Thoracic aorta (tissue), 2 donors: ENCODE data around the gene NCOA5. TPM values are rescaled to one million over a fixed set of nuclear protein-coding genes. Genes with fewer than 3 reads are reported as not detected.

Experiments
- ATAC-seq: fragments of 150-250 bp; one replicate; pipeline ENCODE4 v1.8.0; 2017; ENCODE audit warnings: low read depth; ENCODE audit not compliant: insufficient number of reproducible peaks, low FRiP score
- DNase-seq: peaks from one replicate; pipeline ENCODE4 v3.0.0-alpha.2; 2020; ENCODE audit warnings: low spot score
- H3K27ac ChIP-seq, 2 donors: fragments of 200-600 bp; sonication (generic); 1 replicate in 1 of 2; 2 replicates in 1 of 2; pipeline ENCODE4 v1.5.1; 2016; ENCODE audit warnings: mild to moderate bottlenecking in 2 of 2, moderate library complexity in 2 of 2
- H3K27me3 ChIP-seq: fragments of 200-600 bp; sonication (generic); replicated peaks from 2 replicates; pipeline ENCODE4 v1.6.0; 2016; ENCODE audit warnings: mild to moderate bottlenecking; ENCODE audit not compliant: insufficient read depth
- H3K36me3 ChIP-seq: fragments of 200-600 bp; sonication (generic); one replicate; pipeline ENCODE4 v1.5.1; 2016
- H3K4me1 ChIP-seq, 2 donors: fragments of 200-600 bp; sonication (generic); 1 replicate in 1 of 2; 2 replicates in 1 of 2; pipeline versions ENCODE4 v1.5.1 to v1.6.0; 2016; ENCODE audit warnings: low read depth in 2 of 2, mild to moderate bottlenecking in 1 of 2; ENCODE audit not compliant: control insufficient read depth in 1 of 2
- H3K4me3 ChIP-seq: fragments of 200-600 bp; sonication (generic); 2 replicates; pipeline ENCODE4 v1.5.1; 2016; ENCODE audit warnings: mild to moderate bottlenecking
- H3K9me3 ChIP-seq: fragments of 200-600 bp; sonication (generic); 2 replicates; pipeline ENCODE4 v1.5.1; 2016
- total RNA-seq, 2 donors: library from RNA; depleted of rRNA; stranded (reverse); fragments of >200 nt; gene quantifications; one replicate each; pipeline versions ENCODE4 v1.1.0 to v1.2.3, GENCODE V29; 2016
- TF ChIP-seq, protein P1 (sequence below): fragments of 200-600 bp; sonication (generic); IDR thresholded peaks from one replicate; pipeline ENCODE4 v1.5.1; 2019; ENCODE audit warnings: antibody characterized with exemption

Gene NCOA5
- total RNA-seq, 2 donors from 2014 or later, result 23.7 to 28.6 TPM

GRCh38 chr20:46020555-46020954 lies 69.2 kb downstream of the NCOA5 start:
- Histone ChIP-seq H3K4me1 (peaks cover 7 to 15% of the 10 kb centered on the region in 2 donors), H3K36me3 (no peaks in the 10 kb centered on the region), H3K27me3 (no peaks in the 10 kb centered on the region), H3K4me3 (no peak overlapping the region), H3K9me3 (no peaks in the 10 kb centered on the region), H3K27ac (no peak overlapping the region)
- TF ChIP-seq, protein P1, sequence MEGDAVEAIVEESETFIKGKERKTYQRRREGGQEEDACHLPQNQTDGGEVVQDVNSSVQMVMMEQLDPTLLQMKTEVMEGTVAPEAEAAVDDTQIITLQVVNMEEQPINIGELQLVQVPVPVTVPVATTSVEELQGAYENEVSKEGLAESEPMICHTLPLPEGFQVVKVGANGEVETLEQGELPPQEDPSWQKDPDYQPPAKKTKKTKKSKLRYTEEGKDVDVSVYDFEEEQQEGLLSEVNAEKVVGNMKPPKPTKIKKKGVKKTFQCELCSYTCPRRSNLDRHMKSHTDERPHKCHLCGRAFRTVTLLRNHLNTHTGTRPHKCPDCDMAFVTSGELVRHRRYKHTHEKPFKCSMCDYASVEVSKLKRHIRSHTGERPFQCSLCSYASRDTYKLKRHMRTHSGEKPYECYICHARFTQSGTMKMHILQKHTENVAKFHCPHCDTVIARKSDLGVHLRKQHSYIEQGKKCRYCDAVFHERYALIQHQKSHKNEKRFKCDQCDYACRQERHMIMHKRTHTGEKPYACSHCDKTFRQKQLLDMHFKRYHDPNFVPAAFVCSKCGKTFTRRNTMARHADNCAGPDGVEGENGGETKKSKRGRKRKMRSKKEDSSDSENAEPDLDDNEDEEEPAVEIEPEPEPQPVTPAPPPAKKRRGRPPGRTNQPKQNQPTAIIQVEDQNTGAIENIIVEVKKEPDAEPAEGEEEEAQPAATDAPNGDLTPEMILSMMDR, result no peak
- ATAC-seq (no peak), DNase-seq (no peak)

DNA sequence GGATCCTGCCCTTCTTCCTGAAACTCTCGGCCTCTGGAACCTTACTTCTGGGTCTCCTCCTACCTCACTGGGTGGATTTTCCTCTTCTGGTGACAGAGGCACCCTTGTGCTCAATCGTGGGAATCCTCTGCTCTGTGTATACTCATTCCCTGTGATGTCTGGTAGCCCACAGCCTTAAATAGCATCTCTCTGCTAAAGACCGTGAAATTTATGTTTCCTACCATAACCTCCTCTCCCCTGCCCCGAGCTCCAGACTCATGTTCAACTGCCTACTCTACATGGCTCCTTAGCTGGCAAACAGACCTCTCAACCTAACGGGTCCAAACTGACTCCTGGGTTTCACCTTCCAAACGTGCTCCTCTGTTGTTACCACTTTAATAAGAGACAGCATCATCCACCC lies 71.2 kb downstream of the NCOA5 start:
- TF ChIP-seq, protein P1, result no peak
- Histone ChIP-seq H3K4me3 (no peak overlapping the region), H3K9me3 (no peaks in the 10 kb centered on the region), H3K36me3 (no peaks in the 10 kb centered on the region), H3K27me3 (peaks cover 4% of the 10 kb centered on the region), H3K27ac (no peak overlapping the region), H3K4me1 (peaks cover 12 to 19% of the 10 kb centered on the region in 2 donors)
- no peak for ATAC-seq
- no peak for DNase-seq

GRCh38 chr20:46018112-46018511 lies 71.7 kb downstream of the NCOA5 start:
- peaks cover 9% of the 10 kb centered on the region for H3K27me3 ChIP-seq

GRCh38 chr20:46017272-46017671 lies 72.5 kb downstream of the NCOA5 start:
- H3K27me3 ChIP-seq, result peaks cover 10% of the 10 kb centered on the region
- H3K4me1 ChIP-seq, result peaks cover 12 to 14% of the 10 kb centered on the region in 2 donors
- no peak overlapping the region for H3K27ac ChIP-seq
- ATAC-seq (no peak), DNase-seq (no peak)
- no peaks in the 10 kb centered on the region for H3K36me3 ChIP-seq
- no peak overlapping the region for H3K4me3 ChIP-seq
- TF ChIP-seq, protein P1, result no peak
- H3K9me3 ChIP-seq, result no peaks in the 10 kb centered on the region

More at GRCh38 chr20:46018112-46018511, 71.7 kb downstream of the NCOA5 start:
- no peaks in the 10 kb centered on the region for H3K9me3 ChIP-seq
- ATAC-seq, result no peak
- no peak overlapping the region for H3K4me3 ChIP-seq
- H3K27ac ChIP-seq, result no peak overlapping the region
- peaks cover 12 to 22% of the 10 kb centered on the region in 2 donors for H3K4me1 ChIP-seq
- no peak for DNase-seq
- no peaks in the 10 kb centered on the region for H3K36me3 ChIP-seq
- TF ChIP-seq, protein P1, result no peak

DNA sequence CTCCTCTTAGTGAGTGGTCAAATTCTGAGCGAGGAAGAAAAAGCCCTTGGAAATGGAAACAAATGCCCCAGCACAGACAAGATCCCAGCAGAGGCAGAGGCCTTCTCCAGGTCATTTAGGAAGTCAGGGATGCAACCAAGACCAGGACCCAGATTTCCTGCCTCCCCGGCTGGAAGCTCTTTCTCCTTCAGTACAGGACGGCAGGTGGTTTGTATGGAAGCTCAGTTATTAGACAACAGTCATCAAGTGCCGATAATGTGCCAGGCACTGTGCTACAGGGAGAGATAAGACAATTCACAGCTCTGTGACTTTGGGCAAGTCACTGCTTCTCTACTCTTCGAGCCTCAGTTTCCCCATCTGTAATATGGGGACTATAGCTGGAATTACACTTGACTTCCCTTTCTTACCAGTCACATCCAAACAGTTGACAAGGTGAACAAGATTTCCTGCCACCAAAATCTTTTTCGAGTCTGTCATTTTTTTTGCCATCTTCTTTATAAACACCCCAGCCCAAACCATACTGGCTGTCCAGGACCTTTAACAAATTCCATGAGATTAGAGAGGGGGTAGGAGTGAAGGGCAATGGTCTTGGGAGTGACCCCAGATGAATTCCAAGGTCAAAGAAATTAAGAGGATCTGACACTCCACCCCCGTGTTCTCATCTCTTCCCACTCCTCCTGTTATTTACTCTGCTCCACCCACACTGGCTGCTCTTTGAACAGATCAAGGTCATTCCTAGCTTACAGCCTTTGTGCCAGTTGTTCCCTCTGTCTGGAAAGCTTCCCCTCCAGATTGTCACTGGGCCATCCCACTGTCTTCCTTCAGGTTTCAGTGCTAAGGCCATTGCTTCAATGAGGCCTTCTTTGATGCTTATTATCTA lies 75.0 kb downstream of the NCOA5 start:
- H3K27me3 ChIP-seq, result peaks cover 31% of the 10 kb centered on the region

More for the DNA sequence above, 75.0 kb downstream of the NCOA5 start:
- Histone ChIP-seq H3K4me1 (peaks cover 5 to 11% of the 10 kb centered on the region in 2 donors), H3K36me3 (no peaks in the 10 kb centered on the region), H3K9me3 (no peaks in the 10 kb centered on the region), H3K27ac (no peak overlapping the region), H3K4me3 (no peak overlapping the region)
- TF ChIP-seq, protein P1, result no peak
- DNase-seq (no peak), ATAC-seq (no peak)
